Measurements from ENCODE around the gene ATG12. TPM values are rescaled to one million over a fixed set of nuclear protein-coding genes. Genes with fewer than 3 reads are reported as not detected.
A peak's percentile ranks its signal among the peaks of the same experiment; 100 is the strongest.
"Not testable (repeated sequence)": the region's sequence is repeated elsewhere in the genome, so short reads cannot be mapped to it uniquely, and the experiment has no call there.

ATG12 gene
- polyA plus RNA-seq, 1 of the 3 experiments (the other 2 are of a cell fraction) = 29.1 TPM

- TF ChIP-seq REST (IDR thresholded peaks at IDR 0.05; ENCODE audit: low read depth, low read length) = no peak
- peak; percentile 88 for TF ChIP-seq JUND (IDR thresholded peaks at IDR 0.05)
- TF ChIP-seq NFIC (IDR thresholded peaks at IDR 0.05; ENCODE audit: borderline replicate concordance) = peak; percentile 83
These were observed 30.6 kb downstream of the ATG12 start (continued) for GRCh38 chr5:115810761-115811160.

- Histone ChIP-seq H3K36me3 (replicated peaks in 1 of 2; ENCODE audit: control insufficient read depth in 1 of 2, insufficient read depth in 2 of 2, low read length in 1 of 2) (no peaks in the 10 kb centered on the region), H3K4me1 (ENCODE audit: control insufficient read depth in 1 of 2, insufficient read depth in 2 of 2, low read depth in 1 of 2, low read length in 1 of 2) (no peaks in the 10 kb centered on the region; a peak in 2 of 4 replicates), H4K20me1 (ENCODE audit: insufficient read depth) (no peaks in the 10 kb centered on the region), H3K4me2 (peak overlapping the region; percentile 13; the same call in 1 of the 2 replicates), H3F3A (replicated peaks; ENCODE audit: insufficient read depth) (peaks cover 18% of the 10 kb centered on the region), H2AFZ (ENCODE audit: low read depth) (no peak overlapping the region), H3K9ac (no peak overlapping the region), H3K9me2 (no peaks in the 10 kb centered on the region), H3K4me3 (ENCODE audit: low read depth in 2 of 2, low read length in 1 of 2) (no peak overlapping the region; a peak in 1 of 4 replicates), H3K27me3 (ENCODE audit: insufficient read depth) (peaks cover 14% of the 10 kb centered on the region; the same call in 1 of the 2 replicates), H3K9me3 (no peaks in the 10 kb centered on the region), H3K79me2 (ENCODE audit: insufficient read depth) (no peaks in the 10 kb centered on the region), H3K27ac (ENCODE audit: low read depth in 2 of 2, low read length in 1 of 2) (peak overlapping the region in 1 of 2 experiments; percentile 57; a peak in 1 of 4 replicates)
- WGBS (ENCODE audit: low lambda C conversion rate) = 54% methylated on average over 2 of the region's 2 CpGs
- ChIA-PET CTCF (no interaction called here), POLR2A (no interaction called here)
- TF ChIP-seq SIN3A (IDR thresholded peaks at IDR 0.05; ENCODE audit: borderline replicate concordance, low read depth, low read length) (no peak), SMC3 (IDR thresholded peaks at IDR 0.05; ENCODE audit: low read depth, low read length) (no peak), MAX (IDR thresholded peaks at IDR 0.05; ENCODE audit: low read depth) (no peak), EZH2phosphoT487 (IDR thresholded peaks at IDR 0.05; ENCODE audit: borderline replicate concordance, low read depth) (no peak), FOSL2 (IDR thresholded peaks at IDR 0.05; ENCODE audit: borderline replicate concordance, low read depth) (no peak), USF2 (IDR thresholded peaks at IDR 0.05; ENCODE audit: borderline replicate concordance, low read depth, low read length) (no peak), MXI1 (IDR thresholded peaks at IDR 0.05; ENCODE audit: low read depth, low read length) (no peak), GABPA (IDR thresholded peaks at IDR 0.05; ENCODE audit: low read depth) (no peak), REST (IDR thresholded peaks at IDR 0.05; ENCODE audit: low read depth, low read length) (no peak), JUND (IDR thresholded peaks at IDR 0.05) (no peak), TCF12 (IDR thresholded peaks at IDR 0.05) (no peak)
- no peak for DNase-seq
These were observed 31.4 kb downstream of the ATG12 start for GRCh38 chr5:115809946-115810345.

- DNase-seq; H3K36me3 ChIP-seq (replicated peaks in 1 of 2; ENCODE audit: control insufficient read depth in 1 of 2, insufficient read depth in 2 of 2, low read length in 1 of 2); H3K79me2 ChIP-seq (ENCODE audit: insufficient read depth); H3K27ac ChIP-seq (ENCODE audit: low read depth in 2 of 2, low read length in 1 of 2); H3K4me2 ChIP-seq; H3K9me2 ChIP-seq; H3K9me3 ChIP-seq; H2AFZ ChIP-seq (ENCODE audit: low read depth); H3K9ac ChIP-seq; H3K27me3 ChIP-seq (ENCODE audit: insufficient read depth); POLR2A ChIA-PET; H3K4me3 ChIP-seq (ENCODE audit: low read depth in 2 of 2, low read length in 1 of 2); H4K20me1 ChIP-seq (ENCODE audit: insufficient read depth); H3K4me1 ChIP-seq (ENCODE audit: control insufficient read depth in 1 of 2, insufficient read depth in 2 of 2, low read depth in 1 of 2, low read length in 1 of 2); CTCF ChIA-PET: not testable (repeated sequence)
- 54% methylated on average over 2 of the region's 2 CpGs for WGBS (ENCODE audit: low lambda C conversion rate)
- peaks cover 18% of the 10 kb centered on the region for H3F3A ChIP-seq (replicated peaks; ENCODE audit: insufficient read depth)
These were observed 33.3 kb downstream of the ATG12 start for GRCh38 chr5:115808066-115808465.

Measured in SK-N-SH (cell line).